HEK293 (cell line): ENCODE measurements around the gene PPIA.

Experiments used
- ATF2 ChIP-seq: fragments of 450-650 bp; formaldehyde crosslinking; IDR thresholded peaks from 2 replicates; pipeline ENCODE4 v1.5.1; 2016; ENCODE audit warnings: missing biosample characterization, missing genetic modification characterization, low read depth
- BCL11A ChIP-seq: fragments of 450-650 bp; formaldehyde crosslinking; IDR thresholded peaks from 2 replicates; pipeline ENCODE4 v1.5.1; 2016; ENCODE audit warnings: low read depth, missing biosample characterization, missing genetic modification characterization
- BCL6B ChIP-seq: fragments of 450-650 bp; formaldehyde crosslinking; IDR thresholded peaks from 2 replicates; pipeline ENCODE4 v1.5.1; 2017; ENCODE audit warnings: missing biosample characterization, missing genetic modification characterization
- EGR2 ChIP-seq: fragments of 450-650 bp; formaldehyde crosslinking; IDR thresholded peaks from 2 replicates; pipeline ENCODE4 v1.5.1; 2016; ENCODE audit warnings: low read depth, missing biosample characterization, missing genetic modification characterization
- HOXD13 ChIP-seq: sonication (generic); formaldehyde crosslinking; IDR thresholded peaks from 2 replicates; pipeline ENCODE4 v1.8.0; 2022; ENCODE audit warnings: missing genetic modification reagents, borderline replicate concordance
- IKZF3 ChIP-seq: fragments of 450-650 bp; IDR thresholded peaks from 2 replicates; pipeline ENCODE4 v1.5.0; 2018; ENCODE audit warnings: missing biosample characterization, mild to moderate bottlenecking, missing genetic modification characterization, moderate library complexity
- KLF1 ChIP-seq: fragments of 450-650 bp; formaldehyde crosslinking; IDR thresholded peaks from 2 replicates; pipeline ENCODE4 v1.5.1; 2016; ENCODE audit warnings: missing biosample characterization, missing genetic modification characterization
- MYNN ChIP-seq: fragments of 450-650 bp; formaldehyde crosslinking; IDR thresholded peaks from 2 replicates; pipeline ENCODE4 v1.5.1; 2016; ENCODE audit warnings: missing biosample characterization, missing genetic modification characterization, borderline replicate concordance
- OSR2 ChIP-seq: fragments of 450-650 bp; formaldehyde crosslinking; IDR thresholded peaks from 2 replicates; pipeline ENCODE4 v1.5.1; 2016; ENCODE audit warnings: missing biosample characterization, missing genetic modification characterization
- SCRT1 ChIP-seq: fragments of 450-650 bp; formaldehyde crosslinking; IDR thresholded peaks from 2 replicates; pipeline ENCODE4 v1.5.1; 2016; ENCODE audit warnings: missing biosample characterization, missing genetic modification characterization, borderline replicate concordance
- SP3 ChIP-seq: fragments of 450-650 bp; formaldehyde crosslinking; IDR thresholded peaks from 2 replicates; pipeline ENCODE4 v1.5.1; 2016; ENCODE audit warnings: missing biosample characterization, missing genetic modification characterization
- SP7 ChIP-seq: fragments of 450-650 bp; formaldehyde crosslinking; IDR thresholded peaks from 2 replicates; pipeline ENCODE4 v1.5.1; 2016; ENCODE audit warnings: missing biosample characterization, missing genetic modification characterization
- ZFP69B ChIP-seq: fragments of 450-650 bp; formaldehyde crosslinking; IDR thresholded peaks from 2 replicates; pipeline ENCODE4 v1.5.1; 2016; ENCODE audit warnings: missing biosample characterization, missing genetic modification characterization
- ZIC2 ChIP-seq: fragments of 450-650 bp; formaldehyde crosslinking; IDR thresholded peaks from 2 replicates; pipeline ENCODE4 v1.5.1; 2016; ENCODE audit warnings: missing biosample characterization, missing genetic modification characterization
- ZNF112 ChIP-seq: fragments of 450-650 bp; formaldehyde crosslinking; IDR thresholded peaks from 2 replicates; pipeline ENCODE4 v1.5.0; 2017; ENCODE audit warnings: missing biosample characterization, missing genetic modification characterization
- ZNF19 ChIP-seq: fragments of 450-650 bp; formaldehyde crosslinking; IDR thresholded peaks from 2 replicates; pipeline ENCODE4; 2016; ENCODE audit warnings: missing biosample characterization, missing genetic modification characterization, low read depth
- ZNF214 ChIP-seq: fragments of 450-650 bp; formaldehyde crosslinking; IDR thresholded peaks from 2 replicates; pipeline ENCODE4 v1.5.1; 2017; ENCODE audit warnings: missing biosample characterization, mild to moderate bottlenecking, missing genetic modification characterization, borderline replicate concordance
- ZNF239 ChIP-seq: fragments of 450-650 bp; formaldehyde crosslinking; IDR thresholded peaks from 2 replicates; pipeline ENCODE4 v1.5.1; 2016; ENCODE audit warnings: missing biosample characterization, missing genetic modification characterization
- ZNF354C ChIP-seq: fragments of 450-650 bp; formaldehyde crosslinking; IDR thresholded peaks from 2 replicates; pipeline ENCODE4 v1.5.1; 2016; ENCODE audit warnings: missing biosample characterization, missing genetic modification characterization, low read depth, borderline replicate concordance
- ZNF398 ChIP-seq: fragments of 450-650 bp; formaldehyde crosslinking; IDR thresholded peaks from 2 replicates; pipeline ENCODE4 v1.5.1; 2017; ENCODE audit warnings: missing biosample characterization, missing genetic modification characterization
- ZNF501 ChIP-seq: fragments of 450-650 bp; formaldehyde crosslinking; IDR thresholded peaks from 2 replicates; pipeline ENCODE4 v1.5.1; 2016; ENCODE audit warnings: missing biosample characterization, missing genetic modification characterization
- ZNF529 ChIP-seq: fragments of 450-650 bp; formaldehyde crosslinking; IDR thresholded peaks from 2 replicates; pipeline ENCODE4 v1.5.1; 2017; ENCODE audit warnings: missing genetic modification characterization, missing biosample characterization; ENCODE audit not compliant: insufficient replicate concordance
- ZNF585B ChIP-seq: fragments of 450-650 bp; formaldehyde crosslinking; IDR thresholded peaks from 2 replicates; pipeline ENCODE4 v1.5.1; 2016; ENCODE audit warnings: missing biosample characterization, missing genetic modification characterization
- ZNF654 ChIP-seq: fragments of 450-650 bp; formaldehyde crosslinking; IDR thresholded peaks from 2 replicates; pipeline ENCODE4 v1.5.1; 2016; ENCODE audit warnings: low read depth, missing biosample characterization, missing genetic modification characterization
- ZNF670 ChIP-seq: fragments of 450-650 bp; formaldehyde crosslinking; IDR thresholded peaks from 2 replicates; pipeline ENCODE4 v1.5.1; 2016; ENCODE audit warnings: missing biosample characterization, missing genetic modification characterization, low read depth
- ZNF701 ChIP-seq: fragments of 450-650 bp; formaldehyde crosslinking; IDR thresholded peaks from 2 replicates; pipeline ENCODE4 v1.5.1; 2016; ENCODE audit warnings: missing biosample characterization, missing genetic modification characterization
- ZNF776 ChIP-seq: fragments of 450-650 bp; formaldehyde crosslinking; IDR thresholded peaks from 2 replicates; pipeline ENCODE4 v1.5.0; 2017; ENCODE audit warnings: missing biosample characterization, missing genetic modification characterization, borderline replicate concordance
- ZNF777 ChIP-seq: fragments of 450-650 bp; formaldehyde crosslinking; IDR thresholded peaks from 2 replicates; pipeline ENCODE4 v1.5.1; 2017; ENCODE audit warnings: missing biosample characterization, missing genetic modification characterization, borderline replicate concordance
- ZSCAN16 ChIP-seq: fragments of 450-650 bp; formaldehyde crosslinking; IDR thresholded peaks from 2 replicates; pipeline ENCODE4 v1.5.1; 2016; ENCODE audit warnings: missing biosample characterization, missing genetic modification characterization
- ZSCAN4 ChIP-seq: fragments of 450-650 bp; formaldehyde crosslinking; IDR thresholded peaks from 2 replicates; pipeline ENCODE4 v1.5.1; 2017; ENCODE audit warnings: missing biosample characterization, missing genetic modification characterization
- TF ChIP-seq, protein P1 (sequence below): fragments of 450-650 bp; formaldehyde crosslinking; IDR thresholded peaks from 2 replicates; pipeline ENCODE4 v1.5.1; 2016; ENCODE audit warnings: missing biosample characterization, missing genetic modification characterization
- TF ChIP-seq, protein P2 (sequence below): fragments of 450-650 bp; formaldehyde crosslinking; IDR thresholded peaks from 2 replicates; pipeline ENCODE4 v1.5.1; 2016; ENCODE audit warnings: missing biosample characterization, missing genetic modification characterization

The PPIA gene

DNA sequence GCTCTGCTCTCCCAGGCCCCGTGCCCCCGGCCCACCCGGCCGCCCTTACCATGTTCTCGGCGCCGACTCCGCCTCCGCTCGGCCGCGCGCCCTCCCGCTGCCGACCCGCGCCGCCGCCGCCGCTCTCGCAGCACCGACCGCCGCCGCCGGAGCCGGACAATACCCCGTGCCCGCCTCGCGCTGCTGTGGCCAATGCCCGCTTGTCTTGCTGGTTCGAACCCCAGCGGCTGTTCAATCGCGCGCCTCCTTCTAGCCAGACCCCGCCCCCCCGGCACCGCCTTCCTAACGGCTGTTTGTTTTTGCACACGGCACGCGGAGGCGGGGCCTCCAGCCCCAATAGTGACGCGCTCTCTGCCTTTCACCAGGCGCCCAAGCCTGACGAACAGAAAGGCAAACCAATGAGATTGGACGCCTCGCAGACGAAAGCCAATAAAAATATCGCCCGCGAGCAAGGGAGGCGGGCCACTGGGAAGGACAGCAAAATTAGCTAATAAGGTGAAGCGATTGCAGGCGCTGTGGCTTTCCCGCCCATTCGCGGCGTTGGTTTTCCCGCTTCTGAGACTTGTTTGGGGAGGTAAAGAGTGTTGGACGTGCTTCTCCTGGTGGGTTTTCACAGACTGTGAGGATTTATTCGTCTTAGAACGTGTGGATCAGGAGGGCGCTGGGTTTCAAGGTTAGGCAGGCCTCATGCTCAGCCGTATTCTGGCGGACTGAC lies 51.6 kb downstream of the PPIA start, which contains the start of gene H2AZ2 (continued):
- TF ChIP-seq ZSCAN4 (tag by site-specific recombination) (no peak), ZNF654 (tag by site-specific recombination) (no peak), SP3 (peak; percentile 99), KLF1 (tag by site-specific recombination) (no peak; the same call in 1 of the 2 replicates), ATF2 (tag by site-specific recombination) (peak; percentile 32; the same call in 1 of the 2 replicates), ZNF239 (tag by site-specific recombination) (no peak; the same call in 1 of the 2 replicates), ZNF670 (no peak), ZNF398 (tag by site-specific recombination) (no peak; the same call in 1 of the 2 replicates), SP7 (tag by site-specific recombination) (peak; percentile 73), BCL6B (tag by site-specific recombination) (no peak), SCRT1 (tag by site-specific recombination) (no peak), ZIC2 (tag by site-specific recombination) (0 out of 2 replicates have a peak, but pooled peaks have one; percentile 7), IKZF3 (no peak), MYNN (tag by site-specific recombination) (no peak), ZNF701 (no peak), ZNF214 (tag by site-specific recombination) (no peak), ZNF501 (tag by site-specific recombination) (peak; percentile 82; the same call in 1 of the 2 replicates), ZNF529 (tag by site-specific recombination) (no peak), OSR2 (tag by site-specific recombination) (no peak), BCL11A (tag by site-specific recombination) (no peak), ZNF19 (tag by site-specific recombination) (no peak), ZFP69B (tag by site-specific recombination) (no peak), ZNF585B (tag by site-specific recombination) (no peak), HOXD13 (no peak), ZNF112 (tag by site-specific recombination) (no peak), ZNF777 (tag by site-specific recombination) (no peak), ZNF354C (no peak), ZSCAN16 (tag by site-specific recombination) (no peak), EGR2 (tag by site-specific recombination) (no peak), ZNF776 (no peak)
- TF ChIP-seq, protein P1, sequence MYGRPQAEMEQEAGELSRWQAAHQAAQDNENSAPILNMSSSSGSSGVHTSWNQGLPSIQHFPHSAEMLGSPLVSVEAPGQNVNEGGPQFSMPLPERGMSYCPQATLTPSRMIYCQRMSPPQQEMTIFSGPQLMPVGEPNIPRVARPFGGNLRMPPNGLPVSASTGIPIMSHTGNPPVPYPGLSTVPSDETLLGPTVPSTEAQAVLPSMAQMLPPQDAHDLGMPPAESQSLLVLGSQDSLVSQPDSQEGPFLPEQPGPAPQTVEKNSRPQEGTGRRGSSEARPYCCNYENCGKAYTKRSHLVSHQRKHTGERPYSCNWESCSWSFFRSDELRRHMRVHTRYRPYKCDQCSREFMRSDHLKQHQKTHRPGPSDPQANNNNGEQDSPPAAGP, result no peak; the same call in 1 of the 2 replicates
- TF ChIP-seq, protein P2, sequence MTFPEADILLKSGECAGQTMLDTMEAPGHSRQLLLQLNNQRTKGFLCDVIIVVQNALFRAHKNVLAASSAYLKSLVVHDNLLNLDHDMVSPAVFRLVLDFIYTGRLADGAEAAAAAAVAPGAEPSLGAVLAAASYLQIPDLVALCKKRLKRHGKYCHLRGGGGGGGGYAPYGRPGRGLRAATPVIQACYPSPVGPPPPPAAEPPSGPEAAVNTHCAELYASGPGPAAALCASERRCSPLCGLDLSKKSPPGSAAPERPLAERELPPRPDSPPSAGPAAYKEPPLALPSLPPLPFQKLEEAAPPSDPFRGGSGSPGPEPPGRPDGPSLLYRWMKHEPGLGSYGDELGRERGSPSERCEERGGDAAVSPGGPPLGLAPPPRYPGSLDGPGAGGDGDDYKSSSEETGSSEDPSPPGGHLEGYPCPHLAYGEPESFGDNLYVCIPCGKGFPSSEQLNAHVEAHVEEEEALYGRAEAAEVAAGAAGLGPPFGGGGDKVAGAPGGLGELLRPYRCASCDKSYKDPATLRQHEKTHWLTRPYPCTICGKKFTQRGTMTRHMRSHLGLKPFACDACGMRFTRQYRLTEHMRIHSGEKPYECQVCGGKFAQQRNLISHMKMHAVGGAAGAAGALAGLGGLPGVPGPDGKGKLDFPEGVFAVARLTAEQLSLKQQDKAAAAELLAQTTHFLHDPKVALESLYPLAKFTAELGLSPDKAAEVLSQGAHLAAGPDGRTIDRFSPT (tag by site-specific recombination), result no peak
